H9 (cell line): ENCODE measurements around the gene B4GAT1. TPM values are rescaled to one million over a fixed set of nuclear protein-coding genes. Genes with fewer than 3 reads are reported as not detected.
A peak's percentile ranks its signal among the peaks of the same experiment; 100 is the strongest.

Experiments
- DNase-seq: peaks from one replicate; pipeline ENCODE4 v3.0.0-alpha.2; 2017
- H2AFZ ChIP-seq: one replicate; pipeline ENCODE4 v1.6.1; 2013; ENCODE audit warnings: mild to moderate bottlenecking, low read length, control low read depth, moderate library complexity
- H2AK5ac ChIP-seq: 2 replicates; pipeline ENCODE4 v1.6.1; 2013; ENCODE audit warnings: low read length, control low read depth, mixed read lengths; ENCODE audit not compliant: insufficient read length
- H2BK120ac ChIP-seq: one replicate; pipeline ENCODE4 v1.6.1; 2013; ENCODE audit warnings: low read depth, mild to moderate bottlenecking, low read length, control low read depth, inconsistent platforms; ENCODE audit not compliant: poor library complexity, severe bottlenecking
- H2BK12ac ChIP-seq: 2 replicates; pipeline ENCODE4 v1.6.1; 2013; ENCODE audit warnings: low read length, control low read depth, mixed read lengths, low read depth; ENCODE audit not compliant: insufficient read length
- H2BK15ac ChIP-seq: 2 replicates; pipeline ENCODE4 v1.6.1; 2013; ENCODE audit warnings: low read depth, low read length, control low read depth
- H2BK20ac ChIP-seq: one replicate; pipeline ENCODE4 v1.6.1; 2013; ENCODE audit warnings: low read depth, mild to moderate bottlenecking, low read length, control low read depth, inconsistent platforms; ENCODE audit not compliant: poor library complexity, severe bottlenecking
- H2BK5ac ChIP-seq: 2 replicates; pipeline ENCODE4 v1.6.1; 2013; ENCODE audit warnings: low read length, control low read depth, mixed read lengths; ENCODE audit not compliant: insufficient read length
- H3K14ac ChIP-seq: 2 replicates; pipeline ENCODE4 v1.6.1; 2013; ENCODE audit warnings: low read length, control low read depth; ENCODE audit not compliant: insufficient read depth
- H3K18ac ChIP-seq: 2 replicates; pipeline ENCODE4 v1.6.1; 2013; ENCODE audit warnings: low read depth, mild to moderate bottlenecking, mixed read lengths, low read length, control low read depth; ENCODE audit not compliant: insufficient read length
- H3K23ac ChIP-seq: 2 replicates; pipeline ENCODE4 v1.6.1; 2013; ENCODE audit warnings: low read length, control low read depth, mixed read lengths, low read depth; ENCODE audit not compliant: insufficient read length
- H3K23me2 ChIP-seq: 2 replicates; pipeline ENCODE4 v1.6.1; 2013; ENCODE audit warnings: low read depth, mild to moderate bottlenecking, mixed read lengths, low read length, control low read depth; ENCODE audit not compliant: insufficient read length, poor library complexity, severe bottlenecking
- H3K27ac ChIP-seq: 2 replicates; pipeline ENCODE4 v1.5.1; 2013; ENCODE audit warnings: low read length, control low read depth, mixed read lengths, low read depth; ENCODE audit not compliant: insufficient read length
- H3K27me3 ChIP-seq: 2 replicates; pipeline ENCODE4 v1.6.1; 2013; ENCODE audit warnings: low read length, control low read depth, inconsistent platforms; ENCODE audit not compliant: insufficient read depth
- H3K4ac ChIP-seq: 2 replicates; pipeline ENCODE4 v1.6.1; 2013; ENCODE audit warnings: low read depth, mild to moderate bottlenecking, control low read depth, inconsistent platforms, low read length, moderate library complexity
- H3K4me1 ChIP-seq: 2 replicates; pipeline ENCODE4 v1.6.1; 2013; ENCODE audit warnings: low read length, control low read depth, inconsistent platforms; ENCODE audit not compliant: insufficient read depth
- H3K4me2 ChIP-seq: 2 replicates; pipeline ENCODE4 v1.6.1; 2013; ENCODE audit warnings: low read length, control low read depth, mixed read lengths; ENCODE audit not compliant: insufficient read length, insufficient read depth
- H3K56ac ChIP-seq: 2 replicates; pipeline ENCODE4 v1.6.1; 2013; ENCODE audit warnings: low read depth, mild to moderate bottlenecking, mixed read lengths, low read length, control low read depth; ENCODE audit not compliant: insufficient read length
- H3K79me1 ChIP-seq: 2 replicates; pipeline ENCODE4 v1.6.1; 2013; ENCODE audit warnings: low read depth, mild to moderate bottlenecking, moderate library complexity, low read length, control low read depth, inconsistent platforms; ENCODE audit not compliant: insufficient read depth, poor library complexity, severe bottlenecking
- H3K79me2 ChIP-seq: 2 replicates; pipeline ENCODE4 v1.6.1; 2013; ENCODE audit warnings: low read length, control low read depth, inconsistent platforms; ENCODE audit not compliant: insufficient read depth
- H3K9ac ChIP-seq: 2 replicates; pipeline ENCODE4 v1.6.1; 2013; ENCODE audit warnings: low read length, control low read depth, mixed read lengths; ENCODE audit not compliant: insufficient read length; ENCODE audit errors: extremely low read depth
- H3K9me3 ChIP-seq: one replicate; pipeline ENCODE4 v1.6.1; 2013; ENCODE audit warnings: low read depth, low read length, inconsistent platforms; ENCODE audit not compliant: control insufficient read depth
- H3T11ph ChIP-seq: one replicate; pipeline ENCODE4 v1.6.1; 2013; ENCODE audit warnings: mild to moderate bottlenecking, low read length, control low read depth, inconsistent platforms
- H4K20me1 ChIP-seq: one replicate; pipeline ENCODE4 v1.6.1; 2013; ENCODE audit not compliant: control insufficient read depth, insufficient read length, insufficient read depth
- H4K5ac ChIP-seq: 2 replicates; pipeline ENCODE4 v1.6.1; 2013; ENCODE audit warnings: low read depth, mild to moderate bottlenecking, mixed read lengths, low read length, control low read depth; ENCODE audit not compliant: insufficient read length
- H4K8ac ChIP-seq: replicated peaks from 2 replicates; pipeline ENCODE4 v1.6.1; 2013; ENCODE audit warnings: low read length, control low read depth, mixed read lengths, low read depth; ENCODE audit not compliant: insufficient read length
- H4K91ac ChIP-seq: 2 replicates; pipeline ENCODE4 v1.6.1; 2013; ENCODE audit warnings: low read depth, mild to moderate bottlenecking, moderate library complexity, mixed read lengths, low read length, control low read depth; ENCODE audit not compliant: insufficient read length
- H3K27ac Mint-ChIP-seq, 3 experiments: 2 replicates in 2 of 3; 3 replicates in 1 of 3; pipeline ENCODE4 v1.8.0; 2020 to 2021; ENCODE audit warnings: mixed read lengths in 3 of 3, mild to moderate bottlenecking in 1 of 3, moderate library complexity in 1 of 3
- H3K27me3 Mint-ChIP-seq: 2 replicates; pipeline ENCODE4 v1.8.0; 2021; ENCODE audit warnings: low read depth, mild to moderate bottlenecking, moderate library complexity, mixed read lengths
- H3K36me3 Mint-ChIP-seq, 3 experiments: 2 replicates in 2 of 3; 3 replicates in 1 of 3; pipeline ENCODE4 v1.8.0; 2020 to 2021; ENCODE audit warnings: low read depth in 3 of 3, mixed read lengths in 3 of 3; ENCODE audit not compliant: insufficient read depth in 1 of 3
- H3K4me1 Mint-ChIP-seq, 2 experiments: 2 replicates each; pipeline ENCODE4 v1.8.0; 2020; ENCODE audit warnings: mixed read lengths in 2 of 2
- H3K4me3 Mint-ChIP-seq, 2 experiments: 2 replicates in 1 of 2; 3 replicates in 1 of 2; pipeline ENCODE4 v1.8.0; 2020 to 2021; ENCODE audit warnings: mild to moderate bottlenecking in 2 of 2, mixed read lengths in 2 of 2, moderate library complexity in 1 of 2
- H3K9me3 Mint-ChIP-seq, 2 experiments: 2 replicates in 1 of 2; 3 replicates in 1 of 2; pipeline ENCODE4 v1.8.0; 2020; ENCODE audit warnings: mild to moderate bottlenecking in 2 of 2, mixed read lengths in 2 of 2, moderate library complexity in 1 of 2
- CTCF ChIP-seq: fragments of 200-600 bp; sonication (generic); conservative IDR thresholded peaks from 3 replicates; pipeline ENCODE4 v1.8.0; 2021; ENCODE audit warnings: antibody characterized with exemption, mild to moderate bottlenecking
- WGBS: extraction: QIAGEN DNeasy Blood & Tissue Kit; methylation state at CpG from one replicate; pipeline ENCODE4 v1.1.7; 2013; ENCODE audit warnings: missing lambda C conversion rate, low lambda C conversion rate, mixed read lengths; ENCODE audit not compliant: insufficient read length; ENCODE audit errors: extremely low coverage; 5-methylcytosine and 5-hydroxymethylcytosine counted together
- total RNA-seq: library from RNA; stranded (reverse); gene quantifications from 2 replicates; pipeline ENCODE4 v1.2.1, GENCODE V29; 2021

B4GAT1 gene
- total RNA-seq, 1 experiment from 2014 or later = 24.3 TPM

GRCh38 chr11:66314186-66314501, 33.3 kb downstream of the B4GAT1 start:
- H3K56ac ChIP-seq = no peak overlapping the region
- H3K4me2 ChIP-seq = no peak overlapping the region
- no peak overlapping the region for H3K9ac ChIP-seq
- no peak overlapping the region for H4K5ac ChIP-seq
- H3K27me3 ChIP-seq = no peaks in the 10 kb centered on the region
- H3T11ph ChIP-seq = no peak overlapping the region
- H3K79me1 ChIP-seq = no peaks in the 10 kb centered on the region
- no peak overlapping the region for H2BK120ac ChIP-seq
- no peak overlapping the region for H3K18ac ChIP-seq
- Mint-ChIP-seq H3K4me3 (peak overlapping the region in 1 of 2 experiments; percentile 86; a peak in 3 of 5 replicates), H3K4me1 (peaks cover 26 to 37% of the 10 kb centered on the region in 2 experiments), H3K27me3 (peaks cover 21% of the 10 kb centered on the region), H3K27ac (no peak overlapping the region; a peak in 1 of 7 replicates), H3K9me3 (peaks cover 1 to 9% of the 10 kb centered on the region in 2 experiments), H3K36me3 (peaks cover 3 to 6% (median 5%) of the 10 kb centered on the region in 3 experiments; a peak in 3 of 7 replicates)
- H3K4ac ChIP-seq = no peak overlapping the region
- H3K27ac ChIP-seq = no peak overlapping the region
- peaks cover 12% of the 10 kb centered on the region for H3K23me2 ChIP-seq
- H3K79me2 ChIP-seq = no peaks in the 10 kb centered on the region
- no peak overlapping the region for H2BK12ac ChIP-seq
- H3K9me3 ChIP-seq = no peaks in the 10 kb centered on the region
- H4K20me1 ChIP-seq = no peaks in the 10 kb centered on the region
- no peak for DNase-seq
- H2BK15ac ChIP-seq = no peak overlapping the region
- TF ChIP-seq CTCF = no peak
- no CpG with 5 or more reads among the region's 1 CpG for WGBS
- no peak overlapping the region for H3K14ac ChIP-seq
- H4K8ac ChIP-seq = no peak overlapping the region
- no peak overlapping the region for H4K91ac ChIP-seq
- no peak overlapping the region for H2AK5ac ChIP-seq
- H3K4me1 ChIP-seq = peaks cover 2% of the 10 kb centered on the region; the same call in 1 of the 2 replicates
- H3K23ac ChIP-seq = no peak overlapping the region
- H2AFZ ChIP-seq = no peak overlapping the region
- no peak overlapping the region for H2BK20ac ChIP-seq
- H2BK5ac ChIP-seq = no peak overlapping the region
